PC-3 (cell line): ENCODE measurements around the gene KSR2.

ENCODE experiments used
- EZH2 ChIP-seq: fragments of 300-600 bp; sonication (generic); IDR thresholded peaks from one replicate; pipeline ENCODE4 v1.6.1; 2017; ENCODE audit warnings: antibody characterized with exemption, mild to moderate bottlenecking, low read length; ENCODE audit not compliant: unreplicated experiment
- EZH2phosphoT487 ChIP-seq: fragments of 300-600 bp; sonication (generic); IDR thresholded peaks from 2 replicates; pipeline ENCODE4 v1.6.1; 2018; ENCODE audit warnings: mild to moderate bottlenecking, antibody characterized with exemption, low read length, borderline replicate concordance
- TF ChIP-seq, protein P1 (sequence below): fragments of 300-600 bp; sonication (generic); conservative IDR thresholded peaks from 2 replicates; pipeline ENCODE4 v1.5.1; 2017; ENCODE audit warnings: antibody characterized with exemption, low read depth, mild to moderate bottlenecking, low read length

DNA sequence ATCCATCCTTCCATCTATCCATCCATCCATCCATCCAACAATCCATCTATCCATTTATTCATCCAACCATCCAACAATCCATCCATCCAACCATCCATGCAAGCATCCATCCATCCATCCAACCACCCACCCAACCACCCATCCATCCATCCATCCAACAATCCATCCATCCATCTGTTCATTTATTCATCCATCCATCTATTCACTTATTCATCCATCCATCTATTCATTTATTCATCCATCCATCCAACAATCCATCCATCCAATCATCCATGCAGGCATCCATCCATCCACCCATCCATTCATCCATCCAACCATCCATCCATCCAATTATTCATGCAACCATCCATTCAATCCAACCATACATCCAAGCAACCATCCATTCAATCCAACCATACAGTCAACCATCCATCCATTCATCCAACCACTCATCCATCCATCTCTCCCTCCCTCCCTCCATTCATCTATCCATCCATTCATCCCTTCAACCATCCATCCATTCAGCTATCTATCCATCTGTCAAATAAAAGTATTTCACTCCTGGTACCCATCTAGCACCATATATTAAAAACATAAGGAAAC lies 86.1 kb downstream of the KSR2 start:
- TF ChIP-seq, protein P1, sequence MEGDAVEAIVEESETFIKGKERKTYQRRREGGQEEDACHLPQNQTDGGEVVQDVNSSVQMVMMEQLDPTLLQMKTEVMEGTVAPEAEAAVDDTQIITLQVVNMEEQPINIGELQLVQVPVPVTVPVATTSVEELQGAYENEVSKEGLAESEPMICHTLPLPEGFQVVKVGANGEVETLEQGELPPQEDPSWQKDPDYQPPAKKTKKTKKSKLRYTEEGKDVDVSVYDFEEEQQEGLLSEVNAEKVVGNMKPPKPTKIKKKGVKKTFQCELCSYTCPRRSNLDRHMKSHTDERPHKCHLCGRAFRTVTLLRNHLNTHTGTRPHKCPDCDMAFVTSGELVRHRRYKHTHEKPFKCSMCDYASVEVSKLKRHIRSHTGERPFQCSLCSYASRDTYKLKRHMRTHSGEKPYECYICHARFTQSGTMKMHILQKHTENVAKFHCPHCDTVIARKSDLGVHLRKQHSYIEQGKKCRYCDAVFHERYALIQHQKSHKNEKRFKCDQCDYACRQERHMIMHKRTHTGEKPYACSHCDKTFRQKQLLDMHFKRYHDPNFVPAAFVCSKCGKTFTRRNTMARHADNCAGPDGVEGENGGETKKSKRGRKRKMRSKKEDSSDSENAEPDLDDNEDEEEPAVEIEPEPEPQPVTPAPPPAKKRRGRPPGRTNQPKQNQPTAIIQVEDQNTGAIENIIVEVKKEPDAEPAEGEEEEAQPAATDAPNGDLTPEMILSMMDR = no peak
- TF ChIP-seq EZH2phosphoT487 (no peak), EZH2 (no peak)
